ENCODE data around the gene GSTM4. TPM values are rescaled to one million over a fixed set of nuclear protein-coding genes. Genes with fewer than 3 reads are reported as not detected.
"Not testable (repeated sequence)": the region's sequence is repeated elsewhere in the genome, so short reads cannot be mapped to it uniquely, and the experiment has no call there.

The GSTM4 gene
- total RNA-seq, 1 donor from 2014 or later, result 36.8 TPM

- TF ChIP-seq CTCF (IDR thresholded peaks at IDR 0.05; ENCODE audit: borderline replicate concordance), result no peak
- intact Hi-C loops (cut with micrococcal nuclease), result no loop called here
- H3K9me3 ChIP-seq (replicated peaks), result no peaks in the 10 kb centered on the region
- peaks cover 4% of the 10 kb centered on the region for H3K4me1 ChIP-seq
- H3K36me3 ChIP-seq, result peaks cover 6% of the 10 kb centered on the region
- DNase-seq, result no peak
- H3K27me3 ChIP-seq (ENCODE audit: low read depth), result no peaks in the 10 kb centered on the region
- H3K4me3 ChIP-seq, result no peak overlapping the region
- H3K27ac ChIP-seq (replicated peaks), result no peak overlapping the region
Measured at GRCh38 chr1:109677459-109677858, 21.6 kb downstream of the GSTM4 start.

GRCh38 chr1:109678637-109679036, 22.7 kb downstream of the GSTM4 start:
- H3K36me3 ChIP-seq; H3K27ac ChIP-seq (replicated peaks); H3K4me1 ChIP-seq; H3K27me3 ChIP-seq (ENCODE audit: low read depth); H3K4me3 ChIP-seq; H3K9me3 ChIP-seq (replicated peaks); intact Hi-C loops (cut with micrococcal nuclease); DNase-seq: not testable (repeated sequence)

- H3K9me3 ChIP-seq (replicated peaks); H3K4me3 ChIP-seq; intact Hi-C loops (cut with micrococcal nuclease); H3K27me3 ChIP-seq (ENCODE audit: low read depth); H3K36me3 ChIP-seq; DNase-seq; H3K4me1 ChIP-seq; H3K27ac ChIP-seq (replicated peaks): not testable (repeated sequence)
Measured at GRCh38 chr1:109684777-109685176, 28.9 kb downstream of the GSTM4 start.

- H3K27me3 ChIP-seq (ENCODE audit: low read depth); H3K4me1 ChIP-seq; H3K9me3 ChIP-seq (replicated peaks); H3K36me3 ChIP-seq; DNase-seq; intact Hi-C loops (cut with micrococcal nuclease); H3K27ac ChIP-seq (replicated peaks); H3K4me3 ChIP-seq: not testable (repeated sequence)
Measured at GRCh38 chr1:109685399-109685798, 29.5 kb downstream of the GSTM4 start.

GRCh38 chr1:109685890-109686289, 30.0 kb downstream of the GSTM4 start:
- H3K27ac ChIP-seq (replicated peaks); H3K4me3 ChIP-seq; DNase-seq; H3K36me3 ChIP-seq; H3K4me1 ChIP-seq; H3K9me3 ChIP-seq (replicated peaks); H3K27me3 ChIP-seq (ENCODE audit: low read depth); intact Hi-C loops (cut with micrococcal nuclease): not testable (repeated sequence)

GRCh38 chr1:109687109-109687508, 31.2 kb downstream of the GSTM4 start:
- H3K9me3 ChIP-seq (replicated peaks); intact Hi-C loops (cut with micrococcal nuclease); H3K4me1 ChIP-seq; H3K4me3 ChIP-seq; H3K27me3 ChIP-seq (ENCODE audit: low read depth); H3K36me3 ChIP-seq; H3K27ac ChIP-seq (replicated peaks); DNase-seq: not testable (repeated sequence)

- no peaks in the 10 kb centered on the region for H3K36me3 ChIP-seq
- H3K4me3 ChIP-seq, result no peak within 1 kb of the TSS
- no peak within 1 kb of the TSS for H3K27ac ChIP-seq (replicated peaks)
- no peak for DNase-seq
- H3K9me3 ChIP-seq (replicated peaks), result no peaks in the 10 kb centered on the region
- no peaks in the 10 kb centered on the region for H3K4me1 ChIP-seq
- intact Hi-C loops (cut with micrococcal nuclease), result no loop called here
- H3K27me3 ChIP-seq (ENCODE audit: low read depth), result no peaks in the 10 kb centered on the region
- TF ChIP-seq CTCF (IDR thresholded peaks at IDR 0.05; ENCODE audit: borderline replicate concordance), result no peak
Measured at GRCh38 chr1:109687641-109688499, 32.0 kb downstream of the GSTM4 start, which contains the start of gene GSTM1. TSS of gene GSTM1 (plus strand) at chr1:109687817. CDS start at chr1:109687874, 57 bp downstream.

- intact Hi-C loops (cut with micrococcal nuclease), result no loop called here
Measured at GRCh38 chr1:109689844-109690405, 34.0 kb downstream of the GSTM4 start.

More at GRCh38 chr1:109689844-109690405, 34.0 kb downstream of the GSTM4 start:
- no peak for DNase-seq
- Histone ChIP-seq H3K27me3 (ENCODE audit: low read depth) (no peaks in the 10 kb centered on the region), H3K4me3 (no peak overlapping the region), H3K9me3 (replicated peaks) (no peaks in the 10 kb centered on the region), H3K27ac (replicated peaks) (no peak overlapping the region), H3K4me1 (no peaks in the 10 kb centered on the region), H3K36me3 (no peaks in the 10 kb centered on the region)
- no peak for TF ChIP-seq CTCF (IDR thresholded peaks at IDR 0.05; ENCODE audit: borderline replicate concordance)
